HG02938 (cell line): Measurements from ENCODE around the gene PIKFYVE.
"Not testable (repeated sequence)": the region's sequence is repeated elsewhere in the genome, so short reads cannot be mapped to it uniquely, and the experiment has no call there.

ENCODE experiments used
- ATAC-seq: cut with Tn5 transposase; IDR thresholded peaks from one replicate; pipeline ENCODE4 v1.9.1; 2021; ENCODE audit warnings: mild to moderate bottlenecking, moderate library complexity; ENCODE audit not compliant: unreplicated experiment

Gene PIKFYVE

DNA sequence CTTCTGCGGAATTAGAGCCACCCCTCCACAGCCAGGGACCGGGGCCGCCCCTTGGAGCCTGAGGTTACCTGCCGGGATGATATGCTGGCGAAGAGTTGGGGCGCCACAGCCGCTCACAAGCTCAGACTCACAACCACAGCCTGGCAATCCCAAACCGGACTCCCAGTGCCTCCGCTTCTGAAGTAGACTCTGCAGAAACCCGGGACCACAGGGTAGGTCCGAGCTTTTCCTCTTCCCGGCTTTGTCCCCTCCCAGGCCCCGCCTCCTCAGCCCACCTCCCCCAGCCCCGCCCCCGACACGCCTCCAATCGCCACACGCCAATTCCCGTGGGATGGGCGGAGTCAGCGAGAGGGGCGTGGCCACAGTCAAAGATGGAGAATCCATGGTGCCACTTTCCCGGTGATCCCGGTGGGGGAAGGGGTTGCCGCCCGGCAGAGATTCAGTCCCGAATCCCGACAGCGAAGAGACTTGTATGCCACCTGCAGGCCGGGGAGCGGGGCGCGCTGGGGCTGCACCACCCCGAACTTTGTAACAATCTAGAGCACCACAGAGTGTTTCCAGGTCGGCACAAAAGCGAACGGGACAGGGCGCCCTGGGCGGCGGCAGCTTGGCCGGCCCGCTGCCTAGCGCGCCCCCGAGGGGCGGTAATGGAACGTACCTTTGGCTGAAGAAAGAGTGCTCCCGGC lies 11.0 kb upstream of the PIKFYVE start, which contains the start of gene IDH1:
IDH1 (minus strand) TSS at position 201 of the 686 bp plus-strand sequence. CDS start 3,520 bp downstream, outside the sequence.
- peak; percentile 71 for ATAC-seq

DNA sequence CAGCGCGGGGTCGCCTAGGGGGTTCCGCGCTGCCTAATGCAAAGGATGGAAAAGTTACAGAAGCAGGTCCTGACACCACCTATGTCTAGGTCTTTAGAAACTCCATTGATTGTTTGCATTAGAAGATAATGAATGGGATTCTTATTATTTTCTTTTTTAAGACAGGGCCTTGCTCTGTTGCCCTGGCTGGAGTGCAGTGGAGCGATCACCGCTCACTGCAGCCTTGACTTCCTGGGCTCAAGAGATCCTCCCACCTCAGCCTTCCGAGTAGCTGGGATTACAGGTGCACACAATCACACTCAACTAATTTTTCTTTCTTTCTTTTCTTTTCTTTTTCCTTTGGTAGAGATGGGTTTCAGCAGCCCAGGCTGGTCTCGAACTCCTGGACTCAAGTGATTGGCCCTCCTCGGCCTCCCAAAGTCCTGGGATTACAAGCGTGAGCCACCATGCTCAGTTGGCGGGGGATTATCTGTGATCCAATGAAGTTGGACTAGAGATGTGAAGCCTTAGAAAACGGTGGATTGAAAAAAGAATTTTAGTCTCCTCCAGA lies 10.4 kb upstream of the PIKFYVE start:
- peak; percentile 10 for ATAC-seq

DNA sequence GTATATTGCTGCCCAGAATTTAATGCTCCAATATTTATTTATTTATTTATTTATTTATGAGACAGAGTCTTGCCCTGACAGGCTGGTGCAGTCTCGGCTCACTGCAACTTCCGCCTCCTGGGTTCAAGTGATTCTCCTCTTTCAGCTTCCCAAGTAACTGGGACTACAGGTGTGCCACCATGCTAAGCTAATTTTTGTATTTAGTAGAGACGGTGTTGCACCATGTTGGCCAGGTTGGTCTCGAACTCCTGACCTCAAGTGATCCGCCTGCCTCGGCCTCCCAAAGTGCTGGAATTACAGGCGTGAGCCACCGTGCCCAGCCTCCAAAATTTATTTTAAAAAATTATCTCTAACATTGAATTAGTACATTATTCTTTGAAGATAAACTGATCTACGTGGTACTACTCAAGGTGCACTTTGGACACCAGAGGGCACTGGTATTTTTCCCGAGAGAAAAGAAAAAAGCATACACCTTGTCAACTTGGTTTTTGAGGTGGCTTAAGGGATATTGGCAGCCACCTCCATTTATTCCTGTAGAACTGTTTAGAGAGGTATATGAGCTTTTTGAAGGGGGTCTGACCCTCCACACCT lies 9.8 kb upstream of the PIKFYVE start:
- no peak for ATAC-seq

- ATAC-seq = not testable (repeated sequence)
Observed at GRCh38 chr2:208256849-208257813, 8.9 kb upstream of the PIKFYVE start.

GRCh38 chr2:208265371-208265800 lies 669 bp upstream of the PIKFYVE start:
- peak; percentile 51 for ATAC-seq

GRCh38 chr2:208266553-208266893 lies 468 bp downstream of the PIKFYVE start:
- ATAC-seq = peak; percentile 17

DNA sequence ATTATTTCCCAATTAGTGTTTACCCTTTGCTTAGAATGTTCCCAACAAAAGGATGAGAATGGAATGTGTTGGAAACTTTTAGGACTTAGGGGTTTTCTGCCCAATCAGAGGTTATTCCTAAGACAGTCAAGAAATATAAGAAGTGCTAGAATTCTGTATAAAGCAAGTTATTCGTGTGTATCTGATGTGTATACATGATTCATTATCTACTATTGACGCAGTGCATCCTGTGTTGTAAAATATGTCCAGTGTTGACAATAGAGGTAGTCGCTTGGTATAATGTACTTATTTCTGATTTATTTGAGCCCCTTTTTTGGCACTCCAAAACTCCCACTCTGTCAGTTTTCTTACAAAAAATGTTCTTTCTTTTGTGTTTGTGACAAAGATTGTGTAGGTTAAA lies 881 bp downstream of the PIKFYVE start:
- ATAC-seq = no peak

GRCh38 chr2:208267526-208267925 lies 1.5 kb downstream of the PIKFYVE start:
- not testable (repeated sequence) for ATAC-seq

DNA sequence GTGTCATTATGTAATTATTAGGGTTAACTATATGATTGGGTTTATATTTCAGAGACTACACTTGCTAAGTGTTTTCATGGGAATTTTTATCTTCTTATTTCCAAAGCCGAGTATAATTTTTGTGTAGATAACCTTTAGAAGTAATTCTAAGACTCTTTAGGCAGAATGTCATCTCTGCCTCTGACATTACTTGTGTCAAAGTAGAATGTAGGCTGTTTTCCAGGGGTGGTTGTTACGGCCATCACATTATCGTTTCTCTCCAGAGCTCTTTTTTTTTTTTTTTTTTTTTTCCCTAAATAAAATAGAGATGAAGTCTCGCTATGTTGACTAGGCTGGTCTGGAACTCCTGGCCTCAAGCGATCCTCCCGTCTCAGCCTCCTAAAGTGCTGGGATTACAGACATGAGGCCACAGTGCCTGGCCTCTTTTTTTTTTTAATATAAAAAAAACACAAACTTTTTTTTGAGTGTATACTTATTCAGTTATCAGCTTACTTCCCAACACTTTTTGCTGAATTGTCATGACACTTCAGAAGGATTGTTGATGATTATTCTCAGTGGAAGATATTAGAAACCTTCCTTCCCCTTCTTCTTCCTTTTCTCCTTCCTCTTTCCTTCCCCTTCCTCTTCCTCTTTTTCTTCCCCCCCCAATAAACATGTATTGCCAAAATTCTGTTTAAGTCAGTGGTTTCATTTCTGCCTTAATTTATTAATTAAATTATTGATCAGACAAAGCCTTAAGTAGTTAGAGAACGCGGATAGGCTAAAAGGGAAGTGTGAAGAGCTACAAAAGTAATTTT lies 2.3 kb downstream of the PIKFYVE start:
- no peak for ATAC-seq

GRCh38 chr2:208269091-208269490 lies 3.0 kb downstream of the PIKFYVE start:
- no peak for ATAC-seq

GRCh38 chr2:208274748-208275147 lies 8.7 kb downstream of the PIKFYVE start:
- no peak for ATAC-seq

DNA sequence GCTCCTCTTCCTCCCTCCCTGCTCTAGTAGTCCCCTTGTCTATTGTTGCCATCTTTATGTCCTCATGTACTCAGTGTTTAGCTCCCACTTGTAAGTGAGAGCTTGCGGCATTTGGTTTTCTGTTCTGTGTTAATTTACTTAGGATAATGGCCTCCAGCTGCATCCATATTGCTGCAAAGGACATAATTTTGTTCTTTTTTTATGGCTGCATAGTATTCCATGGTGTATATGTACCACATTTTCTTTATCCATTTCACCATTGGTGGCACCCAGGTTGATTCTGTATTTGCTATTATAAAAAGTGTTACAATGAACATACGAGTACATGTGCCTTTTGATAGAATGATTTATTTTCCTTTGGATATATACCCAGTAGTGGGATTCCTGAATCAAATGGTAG lies 12.5 kb downstream of the PIKFYVE start:
- no peak for ATAC-seq

DNA sequence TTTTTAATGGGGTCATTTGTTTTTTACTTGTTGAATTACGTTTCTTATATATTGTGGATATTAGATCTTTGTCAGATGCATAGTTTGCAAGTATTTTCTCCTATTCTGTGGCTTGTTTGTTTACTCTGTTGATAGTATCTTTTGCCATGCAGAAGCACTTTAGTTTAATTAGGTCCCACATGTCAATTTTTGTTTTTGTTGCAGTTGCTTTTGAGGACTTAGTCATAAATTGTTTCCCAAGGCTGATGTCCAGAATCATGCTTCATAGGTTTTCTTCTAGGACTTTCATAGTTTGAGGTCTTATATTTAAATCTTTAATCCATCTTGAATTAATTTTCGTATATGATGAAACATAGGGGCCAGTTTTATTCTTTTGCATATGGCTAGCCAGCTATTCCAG lies 13.2 kb downstream of the PIKFYVE start:
- no peak for ATAC-seq

DNA sequence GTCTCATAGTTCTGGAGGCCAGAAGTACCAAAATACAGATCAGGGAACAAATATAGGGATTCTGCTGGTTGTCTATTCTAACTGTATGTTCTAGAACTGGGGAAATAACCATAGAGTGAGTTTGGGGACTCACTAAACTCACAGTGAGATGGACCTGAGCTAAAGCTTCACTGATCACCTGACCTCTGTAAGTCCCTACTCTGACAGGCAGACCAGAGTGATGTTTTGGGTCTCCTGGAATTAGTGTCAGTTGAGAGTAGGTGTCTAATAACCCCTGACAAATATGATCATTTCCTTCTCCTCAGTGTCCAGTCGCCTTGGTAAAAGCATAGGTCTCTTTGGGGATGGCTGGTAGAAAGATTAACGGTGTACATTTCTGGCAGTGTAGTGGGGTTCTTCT lies 14.2 kb downstream of the PIKFYVE start:
- no peak for ATAC-seq

DNA sequence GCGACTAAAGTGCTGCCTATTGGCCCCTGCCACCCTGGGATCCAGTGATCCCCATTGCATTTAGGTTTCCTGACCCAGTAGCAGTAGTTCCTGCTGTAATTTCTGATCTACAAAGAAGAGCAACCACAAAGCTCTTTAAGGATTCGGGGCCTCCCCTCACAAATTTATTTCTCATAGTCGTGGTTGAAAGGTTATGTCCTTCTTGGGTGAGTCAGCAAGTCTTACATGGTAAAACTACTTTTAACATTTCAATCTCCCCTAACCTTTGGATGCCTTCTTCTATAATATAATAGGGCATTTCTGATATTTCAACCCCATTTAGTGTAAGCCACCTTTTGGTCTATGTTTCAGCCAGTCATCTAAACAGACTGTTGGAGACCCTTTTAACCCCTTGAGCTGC lies 14.9 kb downstream of the PIKFYVE start:
- peak; percentile 64 for ATAC-seq

- ATAC-seq = no peak
Observed at GRCh38 chr2:208285853-208286252, 19.8 kb downstream of the PIKFYVE start.

- ATAC-seq = no peak
Observed at GRCh38 chr2:208294482-208295024, 28.5 kb downstream of the PIKFYVE start.

- no peak for ATAC-seq
Observed at GRCh38 chr2:208295834-208296233, 29.8 kb downstream of the PIKFYVE start.

- no peak for ATAC-seq
Observed at GRCh38 chr2:208296610-208297009, 30.6 kb downstream of the PIKFYVE start.

DNA sequence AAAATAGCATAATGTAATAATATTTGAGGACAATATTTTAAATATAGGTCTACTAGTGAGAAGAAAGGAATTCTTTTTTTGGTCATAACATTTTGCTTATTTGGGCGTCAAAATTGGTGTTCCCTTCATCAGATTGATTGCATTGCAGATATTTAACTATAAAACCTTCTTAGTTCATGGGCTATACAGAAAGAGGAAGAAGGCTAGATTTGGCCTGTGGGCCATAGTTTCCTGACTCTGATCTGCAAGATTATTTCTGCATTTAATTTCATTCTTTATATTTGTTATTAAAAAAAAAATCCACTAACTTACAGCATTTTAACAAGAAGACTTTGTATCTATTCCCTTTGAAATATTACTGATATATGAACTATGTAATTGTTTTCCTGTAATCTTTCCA lies 31.9 kb downstream of the PIKFYVE start:
- no peak for ATAC-seq
